HCT116 (cell line): ENCODE measurements around the gene CBL.

Experiments used
- CEBPB ChIP-seq: IDR thresholded peaks from 2 replicates; pipeline ENCODE4 v1.6.1; 2012; ENCODE audit warnings: low read depth
- ELF1 ChIP-seq: IDR thresholded peaks from 2 replicates; pipeline ENCODE4 v1.6.1; 2012; ENCODE audit warnings: low read depth, borderline replicate concordance
- POLR2A ChIP-seq: IDR thresholded peaks from 2 replicates; pipeline ENCODE4 v1.7.0; 2011; ENCODE audit warnings: borderline replicate concordance; ENCODE audit not compliant: insufficient read depth, insufficient read length; ENCODE audit errors: extremely low read depth
- POLR2AphosphoS5 ChIP-seq: IDR thresholded peaks from 2 replicates; pipeline ENCODE4 v1.6.1; 2011; ENCODE audit warnings: mild to moderate bottlenecking, low read depth, low read length, moderate library complexity
- SP1 ChIP-seq: IDR thresholded peaks from 2 replicates; pipeline ENCODE4 v1.6.1; 2012; ENCODE audit warnings: low read depth
- YY1 ChIP-seq: IDR thresholded peaks from 2 replicates; pipeline ENCODE4 v1.6.1; 2011; ENCODE audit warnings: low read length, low read depth, moderate library complexity, mild to moderate bottlenecking; ENCODE audit not compliant: insufficient replicate concordance; ENCODE audit errors: extremely low read depth
- ZNF274 ChIP-seq: fragments of 200-500 bp; sonication (Bioruptor generic); IDR thresholded peaks from 2 replicates; pipeline ENCODE4 v1.6.1; 2014; ENCODE audit warnings: mild to moderate bottlenecking, low read depth, low read length, inconsistent platforms
- TF ChIP-seq, protein P1 (sequence below), 3 experiments: fragments of 200-600 bp in 1 of 3; sonication (generic) in 1 of 3; IDR thresholded peaks in 2 of 3; conservative IDR thresholded peaks in 1 of 3; 2 replicates each; pipeline ENCODE4 v1.5.1; 2012 to 2017; ENCODE audit warnings: low read depth in 2 of 3, low read length in 2 of 3, antibody characterized with exemption in 1 of 3, borderline replicate concordance in 1 of 3, control low read depth in 1 of 3, mild to moderate bottlenecking in 1 of 3, mixed read lengths in 1 of 3, mixed run types in 1 of 3, moderate library complexity in 1 of 3; ENCODE audit not compliant: insufficient read depth in 1 of 3
- TF ChIP-seq, protein P2 (sequence below): IDR thresholded peaks from 2 replicates; pipeline ENCODE4 v1.6.1; 2012; ENCODE audit warnings: low read depth

DNA sequence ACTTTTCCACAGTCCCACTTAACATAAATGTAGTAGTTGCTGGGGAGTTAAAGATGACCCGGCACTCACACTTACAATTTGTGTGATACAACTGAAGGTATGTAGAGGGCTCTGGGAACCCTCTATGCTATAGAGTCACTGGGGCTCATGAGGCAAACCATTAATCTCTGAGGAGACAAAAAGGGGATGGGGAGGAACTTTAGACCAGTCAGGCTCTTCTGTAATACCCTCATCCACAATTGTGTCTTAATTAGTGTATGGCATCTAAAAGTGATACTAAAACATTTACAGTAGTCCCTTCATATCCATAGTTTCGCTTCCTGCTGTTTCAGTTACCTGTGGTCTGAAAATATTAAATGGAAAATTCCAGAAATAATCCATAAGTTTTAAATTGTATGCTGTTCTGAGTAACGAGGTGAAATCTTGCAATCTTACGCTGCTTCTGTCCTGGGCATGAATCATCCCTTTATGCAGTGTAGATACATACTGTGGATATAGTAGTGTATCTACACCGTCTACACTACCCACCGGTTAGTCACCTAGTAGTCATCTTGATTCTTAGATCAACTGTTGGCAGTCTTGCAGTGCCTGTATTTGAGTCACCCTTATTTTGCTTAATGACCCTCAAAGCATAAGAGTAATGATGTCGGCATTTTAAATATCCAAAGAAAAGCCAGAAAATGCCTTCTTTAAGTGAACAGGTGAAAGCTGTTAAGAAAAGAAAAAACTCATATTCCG is 12.2 kb downstream of the CBL start:
- no peak for TF ChIP-seq ELF1
- TF ChIP-seq, protein P1, sequence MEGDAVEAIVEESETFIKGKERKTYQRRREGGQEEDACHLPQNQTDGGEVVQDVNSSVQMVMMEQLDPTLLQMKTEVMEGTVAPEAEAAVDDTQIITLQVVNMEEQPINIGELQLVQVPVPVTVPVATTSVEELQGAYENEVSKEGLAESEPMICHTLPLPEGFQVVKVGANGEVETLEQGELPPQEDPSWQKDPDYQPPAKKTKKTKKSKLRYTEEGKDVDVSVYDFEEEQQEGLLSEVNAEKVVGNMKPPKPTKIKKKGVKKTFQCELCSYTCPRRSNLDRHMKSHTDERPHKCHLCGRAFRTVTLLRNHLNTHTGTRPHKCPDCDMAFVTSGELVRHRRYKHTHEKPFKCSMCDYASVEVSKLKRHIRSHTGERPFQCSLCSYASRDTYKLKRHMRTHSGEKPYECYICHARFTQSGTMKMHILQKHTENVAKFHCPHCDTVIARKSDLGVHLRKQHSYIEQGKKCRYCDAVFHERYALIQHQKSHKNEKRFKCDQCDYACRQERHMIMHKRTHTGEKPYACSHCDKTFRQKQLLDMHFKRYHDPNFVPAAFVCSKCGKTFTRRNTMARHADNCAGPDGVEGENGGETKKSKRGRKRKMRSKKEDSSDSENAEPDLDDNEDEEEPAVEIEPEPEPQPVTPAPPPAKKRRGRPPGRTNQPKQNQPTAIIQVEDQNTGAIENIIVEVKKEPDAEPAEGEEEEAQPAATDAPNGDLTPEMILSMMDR (IDR thresholded peaks at IDR 0.05 in 2 of 3, conservative IDR thresholded peaks at IDR 0.05 in 1 of 3; ENCODE audit: borderline replicate concordance in 1 of 3, insufficient read depth in 1 of 3, low read depth in 2 of 3, low read length in 2 of 3), result no peak
- TF ChIP-seq, protein P2, sequence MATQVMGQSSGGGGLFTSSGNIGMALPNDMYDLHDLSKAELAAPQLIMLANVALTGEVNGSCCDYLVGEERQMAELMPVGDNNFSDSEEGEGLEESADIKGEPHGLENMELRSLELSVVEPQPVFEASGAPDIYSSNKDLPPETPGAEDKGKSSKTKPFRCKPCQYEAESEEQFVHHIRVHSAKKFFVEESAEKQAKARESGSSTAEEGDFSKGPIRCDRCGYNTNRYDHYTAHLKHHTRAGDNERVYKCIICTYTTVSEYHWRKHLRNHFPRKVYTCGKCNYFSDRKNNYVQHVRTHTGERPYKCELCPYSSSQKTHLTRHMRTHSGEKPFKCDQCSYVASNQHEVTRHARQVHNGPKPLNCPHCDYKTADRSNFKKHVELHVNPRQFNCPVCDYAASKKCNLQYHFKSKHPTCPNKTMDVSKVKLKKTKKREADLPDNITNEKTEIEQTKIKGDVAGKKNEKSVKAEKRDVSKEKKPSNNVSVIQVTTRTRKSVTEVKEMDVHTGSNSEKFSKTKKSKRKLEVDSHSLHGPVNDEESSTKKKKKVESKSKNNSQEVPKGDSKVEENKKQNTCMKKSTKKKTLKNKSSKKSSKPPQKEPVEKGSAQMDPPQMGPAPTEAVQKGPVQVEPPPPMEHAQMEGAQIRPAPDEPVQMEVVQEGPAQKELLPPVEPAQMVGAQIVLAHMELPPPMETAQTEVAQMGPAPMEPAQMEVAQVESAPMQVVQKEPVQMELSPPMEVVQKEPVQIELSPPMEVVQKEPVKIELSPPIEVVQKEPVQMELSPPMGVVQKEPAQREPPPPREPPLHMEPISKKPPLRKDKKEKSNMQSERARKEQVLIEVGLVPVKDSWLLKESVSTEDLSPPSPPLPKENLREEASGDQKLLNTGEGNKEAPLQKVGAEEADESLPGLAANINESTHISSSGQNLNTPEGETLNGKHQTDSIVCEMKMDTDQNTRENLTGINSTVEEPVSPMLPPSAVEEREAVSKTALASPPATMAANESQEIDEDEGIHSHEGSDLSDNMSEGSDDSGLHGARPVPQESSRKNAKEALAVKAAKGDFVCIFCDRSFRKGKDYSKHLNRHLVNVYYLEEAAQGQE, result no peak
- TF ChIP-seq POLR2A, result no peak
- peak; percentile 48; the same call in 1 of the 2 replicates for TF ChIP-seq POLR2AphosphoS5
- TF ChIP-seq SP1, result peak; percentile 91
- TF ChIP-seq YY1, result no peak
- TF ChIP-seq CEBPB, result peak; percentile 77
- no peak for TF ChIP-seq ZNF274
